Neural progenitor cell (in vitro differentiated cells): ENCODE data around the gene ITGA5. TPM values are rescaled to one million over a fixed set of nuclear protein-coding genes. Genes with fewer than 3 reads are reported as not detected.

ENCODE experiments used
- DNase-seq: peaks from one replicate; pipeline ENCODE4 v3.0.0-alpha.2; 2016; ENCODE audit warnings: low spot score
- H2AFZ ChIP-seq: fragments of 200-600 bp; sonication (generic); replicated peaks from 2 replicates; pipeline ENCODE4 v1.6.1; 2016; ENCODE audit warnings: antibody characterized with exemption
- H3F3A ChIP-seq: fragments of 200-600 bp; sonication (generic); 2 replicates; pipeline ENCODE4 v1.6.1; 2016; ENCODE audit warnings: antibody characterized with exemption, low read depth
- H3K27ac ChIP-seq: fragments of 200-600 bp; sonication (generic); 2 replicates; pipeline ENCODE4 v1.5.1; 2016; ENCODE audit warnings: mild to moderate bottlenecking
- H3K27me3 ChIP-seq: fragments of 200-600 bp; sonication (generic); 2 replicates; pipeline ENCODE4 v1.6.1; 2016; ENCODE audit warnings: mild to moderate bottlenecking, moderate library complexity
- H3K36me3 ChIP-seq: fragments of 200-600 bp; sonication (generic); 2 replicates; pipeline ENCODE4 v1.5.1; 2016
- H3K4me1 ChIP-seq: fragments of 200-600 bp; sonication (generic); 2 replicates; pipeline ENCODE4 v1.6.1; 2016; ENCODE audit warnings: mixed run types
- H3K4me2 ChIP-seq: fragments of 200-600 bp; sonication (generic); 2 replicates; pipeline ENCODE4 v1.6.1; 2016
- H3K4me3 ChIP-seq: fragments of 200-600 bp; sonication (generic); 2 replicates; pipeline ENCODE4 v1.5.1; 2016
- H3K79me2 ChIP-seq: fragments of 200-600 bp; sonication (generic); 2 replicates; pipeline ENCODE4 v1.6.1; 2016; ENCODE audit warnings: low read depth
- H3K9ac ChIP-seq: fragments of 200-600 bp; sonication (generic); 2 replicates; pipeline ENCODE4 v1.6.1; 2016
- H3K9me3 ChIP-seq: fragments of 200-600 bp; sonication (generic); 2 replicates; pipeline ENCODE4 v1.5.1; 2016; ENCODE audit warnings: low read depth
- H4K20me1 ChIP-seq: fragments of 200-600 bp; sonication (generic); 2 replicates; pipeline ENCODE4 v1.6.1; 2016; ENCODE audit warnings: low read depth
- H3K27ac Mint-ChIP-seq: 3 replicates; pipeline ENCODE4 v1.8.0; 2021; ENCODE audit warnings: mixed read lengths
- H3K27me3 Mint-ChIP-seq: 2 replicates; pipeline ENCODE4 v1.8.0; 2022; ENCODE audit warnings: low read depth, mild to moderate bottlenecking, inconsistent platforms, moderate library complexity, mixed read lengths; ENCODE audit not compliant: insufficient read depth
- H3K36me3 Mint-ChIP-seq: 3 replicates; pipeline ENCODE4 v1.8.0; 2021; ENCODE audit warnings: mixed read lengths
- H3K4me1 Mint-ChIP-seq: 3 replicates; pipeline ENCODE4 v1.8.0; 2021; ENCODE audit warnings: mixed read lengths
- H3K4me3 Mint-ChIP-seq: 3 replicates; pipeline ENCODE4 v1.8.0; 2021; ENCODE audit warnings: mild to moderate bottlenecking, moderate library complexity, mixed read lengths
- H3K9me3 Mint-ChIP-seq: 3 replicates; pipeline ENCODE4 v1.8.0; 2020; ENCODE audit warnings: mixed read lengths
- CTCF ChIP-seq: fragments of 200-600 bp; sonication (generic); IDR thresholded peaks from 2 replicates; pipeline ENCODE4 v1.5.1; 2017; ENCODE audit warnings: antibody characterized with exemption, mild to moderate bottlenecking
- EZH2 ChIP-seq: fragments of 200-600 bp; sonication (generic); IDR thresholded peaks from 2 replicates; pipeline ENCODE4 v1.6.1; 2017; ENCODE audit warnings: antibody characterized with exemption, mild to moderate bottlenecking, moderate library complexity
- EZH2phosphoT487 ChIP-seq: fragments of 200-600 bp; sonication (generic); IDR thresholded peaks from 2 replicates; pipeline ENCODE4 v1.6.1; 2017; ENCODE audit warnings: antibody characterized with exemption
- total RNA-seq: library from RNA; depleted of rRNA; stranded (reverse); fragments of >200 nt; gene quantifications from 2 replicates; pipeline ENCODE4 v1.2.3, GENCODE V29; 2015; ENCODE audit warnings: low replicate concordance

ITGA5 gene
- total RNA-seq, 1 donor from 2014 or later: 37.7 TPM

- peaks cover 29% of the 10 kb centered on the region for H3K4me1 Mint-ChIP-seq
- Histone ChIP-seq H2AFZ (no peak overlapping the region), H3K27ac (no peak overlapping the region), H3K9ac (no peak overlapping the region), H3K36me3 (no peaks in the 10 kb centered on the region), H3K4me2 (no peak overlapping the region), H3K27me3 (peaks cover 18% of the 10 kb centered on the region), H3K79me2 (no peaks in the 10 kb centered on the region), H3K4me3 (no peak overlapping the region), H3K9me3 (no peaks in the 10 kb centered on the region), H4K20me1 (peaks cover 39% of the 10 kb centered on the region), H3K4me1 (peaks cover 16% of the 10 kb centered on the region), H3F3A (peaks cover 14% of the 10 kb centered on the region)
- TF ChIP-seq EZH2phosphoT487: no peak
- TF ChIP-seq EZH2: no peak
- TF ChIP-seq CTCF: no peak
- no peak overlapping the region for H3K4me3 Mint-ChIP-seq
- peaks cover 7% of the 10 kb centered on the region for H3K36me3 Mint-ChIP-seq
- H3K27ac Mint-ChIP-seq: peak overlapping the region; percentile 40
- H3K27me3 Mint-ChIP-seq: peaks cover 9% of the 10 kb centered on the region
- no peaks in the 10 kb centered on the region for H3K9me3 Mint-ChIP-seq
- DNase-seq: no peak
These were observed 50.9 kb downstream of the ITGA5 start for GRCh38 chr12:54368025-54368708.

GRCh38 chr12:54364413-54364812 is 54.7 kb downstream of the ITGA5 start, which contains the start of gene GPR84:
Gene GPR84 (minus strand): TSS chr12:54364486. CDS start chr12:54363851, 635 bp downstream.
- Mint-ChIP-seq H3K36me3 (no peaks in the 10 kb centered on the region), H3K9me3 (no peaks in the 10 kb centered on the region), H3K27me3 (peaks cover 11% of the 10 kb centered on the region), H3K4me3 (no peak within 1 kb of the TSS), H3K27ac (no peak within 1 kb of the TSS), H3K4me1 (peaks cover 27% of the 10 kb centered on the region)
- Histone ChIP-seq H3K36me3 (no peaks in the 10 kb centered on the region), H3K4me2 (no peak within 1 kb of the TSS), H3F3A (peaks cover 17% of the 10 kb centered on the region), H4K20me1 (peaks cover 7% of the 10 kb centered on the region), H3K4me3 (no peak within 1 kb of the TSS), H3K9me3 (no peaks in the 10 kb centered on the region), H2AFZ (no peak within 1 kb of the TSS), H3K79me2 (no peaks in the 10 kb centered on the region), H3K4me1 (peaks cover 24% of the 10 kb centered on the region), H3K27me3 (peaks cover 12% of the 10 kb centered on the region), H3K9ac (no peak within 1 kb of the TSS), H3K27ac (no peak within 1 kb of the TSS)
- TF ChIP-seq EZH2phosphoT487 (no peak), CTCF (no peak), EZH2 (no peak)
- no peak for DNase-seq

- H3K4me2 ChIP-seq: no peak overlapping the region
- Mint-ChIP-seq H3K27ac (no peak overlapping the region), H3K36me3 (no peaks in the 10 kb centered on the region), H3K4me3 (no peak overlapping the region), H3K4me1 (peaks cover 19% of the 10 kb centered on the region), H3K27me3 (peaks cover 7% of the 10 kb centered on the region), H3K9me3 (no peaks in the 10 kb centered on the region)
- H3K4me3 ChIP-seq: no peak overlapping the region
- H4K20me1 ChIP-seq: no peaks in the 10 kb centered on the region
- H2AFZ ChIP-seq: no peak overlapping the region
- TF ChIP-seq EZH2 (no peak), CTCF (no peak), EZH2phosphoT487 (no peak)
- no peaks in the 10 kb centered on the region for H3K9me3 ChIP-seq
- H3K4me1 ChIP-seq: peaks cover 23% of the 10 kb centered on the region
- no peaks in the 10 kb centered on the region for H3K36me3 ChIP-seq
- H3K27ac ChIP-seq: no peak overlapping the region
- DNase-seq: no peak
- peaks cover 2% of the 10 kb centered on the region for H3K79me2 ChIP-seq
- no peak overlapping the region for H3K9ac ChIP-seq
- peaks cover 14% of the 10 kb centered on the region for H3F3A ChIP-seq
- peaks cover 4% of the 10 kb centered on the region for H3K27me3 ChIP-seq
These were observed 55.4 kb downstream of the ITGA5 start for GRCh38 chr12:54363618-54364017.
